ENCODE measurements around the gene GBX2. TPM values are rescaled to one million over a fixed set of nuclear protein-coding genes. Genes with fewer than 3 reads are reported as not detected.

GBX2 gene
- total RNA-seq, 1 donor from 2014 or later: 5.3 TPM

DNA sequence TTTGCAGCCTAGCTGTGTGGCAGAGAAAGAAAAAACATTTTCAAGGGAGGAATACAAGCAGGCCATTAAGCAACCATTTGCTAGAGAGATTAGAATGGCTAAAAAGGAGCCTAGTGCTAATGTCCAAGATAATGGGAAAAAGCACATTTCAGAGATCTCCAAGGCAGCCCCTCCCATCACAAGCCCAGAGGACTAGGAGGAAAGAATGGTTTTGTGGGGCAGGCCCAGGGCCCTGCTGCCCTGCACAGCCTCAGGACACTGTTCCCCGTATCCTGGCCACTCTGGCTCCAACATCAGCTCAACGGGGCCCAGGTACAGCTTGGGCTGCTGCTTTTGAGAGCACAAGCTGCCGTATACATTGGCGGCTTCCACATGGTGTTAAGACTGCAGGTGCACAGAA is 16.5 kb upstream of the GBX2 start:
- no peak for DNase-seq (ENCODE audit: extremely low read depth, low read depth, low spot score)

DNA sequence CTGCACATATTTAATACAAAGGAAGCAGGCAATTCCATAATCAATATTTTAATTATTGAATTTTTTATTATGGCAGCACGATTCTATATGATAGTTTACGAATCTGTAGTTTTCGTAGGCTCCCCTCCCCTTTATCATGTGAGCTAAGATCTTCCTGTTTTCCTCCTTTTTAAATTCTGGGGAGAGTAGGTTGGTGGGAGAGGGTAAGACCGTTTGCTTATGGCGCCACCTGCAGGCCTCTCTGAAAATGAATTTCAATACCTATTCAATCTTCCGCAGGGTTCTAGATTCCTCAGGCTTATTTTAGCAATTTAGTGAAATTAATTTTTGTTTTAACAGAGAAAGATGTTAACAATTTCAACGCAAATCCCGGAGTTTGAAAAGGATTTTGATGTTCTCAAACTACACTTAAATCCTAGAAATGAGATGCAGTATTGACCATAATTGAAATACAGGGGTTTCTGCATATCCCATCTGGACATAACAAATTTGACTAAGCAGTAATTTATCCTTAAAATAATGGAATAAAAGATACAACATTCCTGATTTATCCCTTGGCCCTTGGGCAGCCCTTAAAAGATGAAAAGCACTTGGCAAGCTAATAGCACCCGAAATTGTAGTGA is 12.8 kb upstream of the GBX2 start:
- no peak for DNase-seq (ENCODE audit: extremely low read depth, low read depth, low spot score)

DNA sequence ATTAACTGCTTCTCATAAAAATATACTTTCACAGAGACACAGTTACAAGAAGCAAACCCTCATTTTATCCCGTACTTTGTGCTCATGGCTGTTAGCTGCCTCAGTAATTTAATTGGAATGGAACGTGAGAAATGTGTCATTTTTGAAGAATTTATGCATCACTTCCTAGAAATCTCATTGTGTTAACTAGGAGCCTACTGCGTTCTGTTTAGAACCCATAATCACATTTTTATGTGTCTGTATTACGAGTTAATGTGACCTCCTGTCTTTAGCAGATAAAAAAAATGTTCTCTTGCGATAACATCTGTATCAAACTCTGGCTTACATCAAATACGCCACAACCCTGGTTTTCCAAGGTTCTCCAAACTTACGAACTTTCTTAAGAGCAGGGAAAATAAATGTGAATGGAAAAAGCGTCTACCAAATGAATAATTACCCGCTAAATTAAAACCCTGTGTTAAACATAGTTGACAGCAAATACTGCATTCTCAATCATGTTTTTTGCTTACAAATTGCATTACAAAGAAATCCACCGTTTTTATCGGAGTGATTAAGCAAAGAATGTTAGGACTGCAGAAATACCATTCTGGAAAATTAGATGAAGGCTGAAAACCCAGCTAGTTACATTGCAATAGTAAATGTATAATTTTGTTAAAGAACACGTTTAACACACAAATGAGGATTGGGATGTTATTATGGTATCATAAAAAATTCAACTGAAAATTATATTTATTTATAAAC is 12.1 kb upstream of the GBX2 start:
- peak; percentile 76 for DNase-seq (ENCODE audit: extremely low read depth, low read depth, low spot score)

DNA sequence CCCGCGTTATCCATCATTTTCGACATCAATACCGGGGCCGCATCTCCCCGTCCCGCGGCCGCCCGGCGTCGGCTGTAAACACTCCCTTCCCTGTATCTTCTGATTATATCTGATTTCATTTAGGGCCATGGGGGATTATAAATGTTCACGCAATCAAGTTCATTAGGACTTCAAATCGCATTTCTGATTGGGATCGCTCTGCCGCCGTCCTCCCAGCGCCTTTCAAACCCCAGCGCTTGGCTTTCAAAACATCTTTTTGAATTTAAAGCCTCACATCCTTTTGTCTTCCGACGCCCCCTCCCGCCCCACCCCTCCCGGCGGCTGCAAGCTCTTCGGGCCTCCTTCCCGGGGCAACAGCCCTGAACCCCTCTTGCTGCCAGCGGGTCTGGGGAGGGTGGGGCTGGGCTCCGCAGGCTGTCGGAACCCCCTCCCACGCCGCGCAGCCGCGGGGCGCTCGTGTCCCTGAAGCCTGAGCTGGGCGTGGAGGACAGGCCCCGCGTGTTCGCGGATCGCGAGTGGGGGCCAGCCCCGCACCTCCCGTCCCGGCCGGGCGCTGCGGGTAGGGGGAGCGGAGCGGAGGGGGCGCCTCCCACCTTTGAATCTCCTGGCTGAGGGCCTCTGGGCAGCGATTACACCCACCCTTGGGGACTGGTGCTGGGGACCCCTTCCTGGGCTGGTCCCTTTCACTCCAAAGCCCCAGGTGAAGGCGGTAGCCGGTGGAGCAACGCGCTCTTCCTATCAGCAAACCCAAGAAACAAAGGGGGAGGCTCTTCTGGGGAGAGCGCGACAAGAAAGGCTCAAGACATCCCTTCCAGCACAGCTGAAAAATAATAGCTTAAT is 11.3 kb upstream of the GBX2 start:
- no peak for DNase-seq (ENCODE audit: extremely low read depth, low read depth, low spot score)

DNA sequence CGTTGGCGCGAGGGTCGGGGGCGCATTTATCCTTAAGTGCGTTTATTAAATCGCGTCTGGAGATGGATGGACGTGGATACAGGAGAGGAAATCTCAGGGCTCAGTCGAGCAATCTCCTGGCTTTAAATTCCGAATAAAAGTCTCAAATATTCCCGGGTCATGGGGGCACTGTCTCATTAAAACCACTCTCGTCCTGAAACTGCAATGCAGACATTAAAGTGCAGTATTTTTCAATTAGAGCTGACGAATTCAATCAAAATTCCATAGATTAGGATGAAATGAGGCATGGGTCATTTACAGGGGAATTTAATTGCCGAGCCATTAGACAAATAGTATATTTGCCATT is 10.7 kb upstream of the GBX2 start:
- DNase-seq (ENCODE audit: extremely low read depth, low read depth, low spot score): no peak

DNA sequence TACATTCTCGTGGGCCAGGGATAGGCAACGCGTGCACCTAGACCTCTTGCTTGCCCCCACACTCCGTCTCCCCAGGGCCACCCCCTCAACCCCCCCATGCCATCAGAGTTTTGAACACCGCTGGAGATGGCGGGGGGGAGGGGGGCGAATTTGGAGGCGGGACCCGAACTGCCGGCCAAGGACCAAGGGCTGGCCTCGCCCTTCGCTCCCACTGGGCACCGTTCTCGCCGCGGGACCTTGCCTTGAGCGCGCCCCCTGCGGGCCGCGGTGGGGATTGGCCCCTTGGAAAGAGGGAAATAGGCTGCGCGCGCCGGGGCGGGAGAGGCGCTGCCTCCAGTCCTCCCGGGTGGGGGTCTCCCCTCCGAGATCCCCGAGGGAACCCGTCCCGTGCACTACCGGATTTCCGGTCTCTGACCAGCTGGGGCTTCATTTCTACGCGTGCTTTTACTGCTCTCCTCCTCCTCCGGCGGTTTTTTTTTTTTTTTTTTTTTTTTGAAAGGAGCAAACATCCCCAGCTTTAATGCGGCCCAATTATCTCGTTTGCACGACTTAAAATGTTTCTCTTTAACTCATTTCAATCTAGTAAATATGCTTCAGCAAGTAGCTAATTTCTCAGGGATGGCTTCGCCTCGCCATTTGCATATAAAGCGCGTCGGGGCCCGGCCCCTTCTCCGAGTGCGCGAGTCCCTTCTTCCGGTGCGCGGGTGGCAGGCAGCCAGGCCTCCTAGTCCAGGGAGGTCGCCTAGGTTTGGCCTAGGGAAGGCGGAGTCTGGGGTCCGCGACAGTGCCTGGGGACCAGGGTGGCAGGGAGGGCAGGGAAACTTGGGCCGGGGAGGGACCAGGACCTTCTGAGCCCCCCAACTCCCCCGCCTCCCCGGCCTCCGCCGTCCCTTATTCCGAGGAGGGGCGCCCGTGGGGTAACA is 10.0 kb upstream of the GBX2 start:
- no peak for DNase-seq (ENCODE audit: extremely low read depth, low read depth, low spot score)

DNA sequence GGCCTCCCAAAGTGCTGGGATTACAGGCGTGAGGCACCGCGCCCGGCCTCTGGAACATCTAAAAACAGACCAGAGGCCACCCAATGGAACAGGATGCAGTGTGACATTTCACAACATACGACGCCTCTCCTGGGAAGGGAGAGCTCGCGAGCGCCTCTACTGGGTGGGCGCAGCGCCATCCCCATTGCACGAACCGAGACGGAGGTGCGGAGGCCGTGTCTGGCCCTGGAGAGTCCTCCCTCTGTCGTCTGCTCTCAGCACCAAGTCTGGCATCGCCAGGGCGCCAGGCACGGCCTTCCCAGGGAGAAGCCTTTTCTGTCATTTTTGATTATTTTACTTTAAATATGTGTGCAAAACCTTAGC is 9.4 kb upstream of the GBX2 start:
- DNase-seq (ENCODE audit: extremely low read depth, low read depth, low spot score): no peak

DNA sequence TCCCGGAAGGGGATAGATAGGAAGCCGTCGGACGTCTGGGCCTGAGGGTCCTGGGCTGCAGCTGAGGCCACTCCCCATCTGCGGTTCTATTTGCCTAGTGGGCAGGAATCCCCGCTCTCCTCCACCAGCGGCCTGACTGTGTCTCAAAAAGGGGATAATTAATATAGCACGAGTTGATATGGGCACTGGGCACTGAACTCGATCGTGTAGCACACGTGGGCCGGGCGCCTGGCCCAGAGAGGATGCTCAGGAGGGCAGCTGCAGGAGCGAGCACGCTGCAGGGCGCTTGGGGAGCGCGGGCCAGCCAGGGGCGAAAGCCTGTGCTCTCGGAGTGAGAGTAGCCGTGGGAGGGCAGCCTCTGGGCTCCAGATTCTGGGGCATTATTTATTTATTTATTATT is 8.8 kb upstream of the GBX2 start:
- DNase-seq (ENCODE audit: extremely low read depth, low read depth, low spot score): no peak

DNA sequence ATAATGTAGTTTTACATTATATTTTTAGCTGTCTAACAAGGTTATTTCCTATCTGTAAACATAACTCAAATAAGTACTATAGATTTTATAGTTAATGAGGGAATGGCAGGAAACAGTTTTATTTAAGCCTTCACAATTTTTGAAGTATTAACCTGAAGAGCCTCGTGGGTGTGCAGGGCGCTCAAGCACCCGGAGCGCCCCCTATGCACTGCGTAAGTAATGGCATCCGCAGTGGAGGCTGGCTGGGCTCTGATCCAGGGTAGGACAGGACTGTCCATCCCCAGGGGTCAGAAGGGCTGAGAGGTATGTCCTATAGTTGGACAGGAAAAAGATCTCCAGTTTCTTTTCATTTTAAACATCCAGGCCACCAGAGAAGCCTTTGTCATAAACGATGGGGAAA is 8.2 kb upstream of the GBX2 start:
- DNase-seq (ENCODE audit: extremely low read depth, low read depth, low spot score): no peak

DNA sequence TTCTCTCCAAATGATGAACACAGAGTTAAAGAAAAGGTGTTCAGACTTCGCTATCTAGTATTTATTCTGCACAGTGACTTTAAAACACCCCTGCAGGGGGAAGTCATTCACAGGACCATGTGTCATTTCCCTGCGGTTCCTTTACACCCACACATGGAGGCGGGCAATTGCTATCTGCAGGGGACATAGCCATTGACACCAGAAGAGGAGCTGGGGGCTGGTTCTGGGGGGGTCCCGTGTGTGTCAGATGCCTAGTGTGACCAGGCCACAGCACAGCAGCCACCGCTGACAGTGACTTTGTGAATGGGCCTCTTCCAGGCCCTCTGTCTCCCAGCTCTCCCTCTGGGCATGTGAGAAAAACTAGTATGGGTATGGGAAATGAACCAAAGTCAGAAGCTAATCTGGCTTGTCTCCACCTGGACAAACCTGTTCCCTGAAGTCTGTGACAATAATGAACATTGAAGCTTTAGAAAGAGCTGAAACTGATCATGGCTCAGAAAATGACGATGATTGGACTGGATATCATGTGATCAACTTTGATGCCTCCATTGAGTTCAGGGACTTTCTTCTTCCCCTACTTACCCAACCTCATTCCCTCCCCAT is 7.5 kb upstream of the GBX2 start:
- DNase-seq (ENCODE audit: extremely low read depth, low read depth, low spot score): no peak

DNA sequence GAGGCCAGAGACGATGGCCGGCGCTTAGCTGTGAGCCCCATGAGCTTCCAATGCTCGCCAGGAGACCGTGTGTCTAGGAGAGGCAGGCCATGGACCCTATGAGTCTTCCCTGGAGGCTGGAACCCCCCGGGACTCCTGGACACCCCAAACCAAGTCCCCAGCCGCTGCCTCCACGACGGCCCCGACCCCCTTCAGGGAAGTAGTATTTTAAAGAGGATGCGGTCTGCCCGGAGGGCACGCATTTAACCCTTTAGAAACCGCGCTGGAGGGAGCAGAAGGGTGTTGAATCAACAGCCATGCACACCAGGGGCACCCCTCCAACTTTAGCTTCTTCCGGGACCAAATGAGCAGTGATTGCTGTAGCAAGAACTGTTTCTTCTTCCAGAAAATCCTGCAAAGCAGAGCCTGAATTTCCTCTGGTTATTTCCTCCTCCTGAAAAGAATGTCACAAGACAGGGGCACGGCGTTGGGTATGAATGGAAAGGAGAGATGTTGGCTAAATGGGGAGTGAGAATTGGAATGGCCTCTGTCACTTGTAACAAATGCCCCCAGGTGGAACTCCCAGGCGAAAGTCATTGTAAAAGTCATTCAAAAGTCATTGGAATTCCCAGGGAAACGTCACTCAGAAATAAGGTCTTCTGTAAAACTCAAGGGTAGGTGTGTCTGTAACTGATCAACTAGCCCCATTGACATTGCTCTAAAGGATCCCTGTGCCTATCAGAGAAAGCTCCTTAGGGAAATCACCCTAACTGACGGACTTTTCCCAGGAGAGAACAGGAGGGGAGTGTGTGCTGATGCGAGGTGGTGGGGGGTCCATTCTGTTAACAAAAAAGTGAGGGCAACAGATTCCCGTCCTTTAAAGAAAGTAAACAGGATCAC is 5.8 kb upstream of the GBX2 start:
- no peak for DNase-seq (ENCODE audit: extremely low read depth, low read depth, low spot score)

DNA sequence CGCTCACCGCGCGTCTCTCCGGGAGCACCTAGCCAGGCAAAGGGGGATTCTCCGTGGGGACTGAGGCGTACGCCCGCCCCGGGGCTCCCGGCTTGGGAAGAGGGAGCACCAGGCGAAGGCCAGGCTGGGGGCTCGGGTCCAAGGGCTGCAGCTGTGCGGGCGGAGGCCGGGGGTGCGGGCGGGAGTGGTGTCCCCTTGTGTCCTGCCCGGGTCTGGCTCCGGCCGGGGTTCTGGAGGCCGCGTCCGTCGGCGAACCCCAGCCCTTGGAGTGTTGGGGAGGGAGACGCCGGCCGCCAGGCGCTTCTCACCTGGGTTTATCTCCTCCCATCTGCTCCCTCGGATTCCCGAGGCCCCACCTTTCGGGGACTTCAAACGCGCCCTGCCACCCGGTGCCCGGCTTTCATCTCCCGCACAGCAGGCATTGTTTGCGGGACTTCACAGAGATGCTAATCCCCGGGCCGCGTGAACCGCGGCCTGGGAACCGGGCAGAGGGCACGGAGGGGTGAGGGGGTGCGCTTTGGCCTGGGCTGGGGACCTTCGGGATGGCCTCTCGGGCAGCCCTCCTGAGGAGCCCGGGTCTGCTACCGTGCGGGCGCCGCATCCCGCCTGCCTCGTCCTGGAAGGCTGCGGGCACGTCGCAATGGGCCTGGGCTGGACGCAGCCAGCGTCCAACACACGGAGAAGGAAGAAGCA is 5.0 kb upstream of the GBX2 start:
- no peak for DNase-seq (ENCODE audit: extremely low read depth, low read depth, low spot score)

DNA sequence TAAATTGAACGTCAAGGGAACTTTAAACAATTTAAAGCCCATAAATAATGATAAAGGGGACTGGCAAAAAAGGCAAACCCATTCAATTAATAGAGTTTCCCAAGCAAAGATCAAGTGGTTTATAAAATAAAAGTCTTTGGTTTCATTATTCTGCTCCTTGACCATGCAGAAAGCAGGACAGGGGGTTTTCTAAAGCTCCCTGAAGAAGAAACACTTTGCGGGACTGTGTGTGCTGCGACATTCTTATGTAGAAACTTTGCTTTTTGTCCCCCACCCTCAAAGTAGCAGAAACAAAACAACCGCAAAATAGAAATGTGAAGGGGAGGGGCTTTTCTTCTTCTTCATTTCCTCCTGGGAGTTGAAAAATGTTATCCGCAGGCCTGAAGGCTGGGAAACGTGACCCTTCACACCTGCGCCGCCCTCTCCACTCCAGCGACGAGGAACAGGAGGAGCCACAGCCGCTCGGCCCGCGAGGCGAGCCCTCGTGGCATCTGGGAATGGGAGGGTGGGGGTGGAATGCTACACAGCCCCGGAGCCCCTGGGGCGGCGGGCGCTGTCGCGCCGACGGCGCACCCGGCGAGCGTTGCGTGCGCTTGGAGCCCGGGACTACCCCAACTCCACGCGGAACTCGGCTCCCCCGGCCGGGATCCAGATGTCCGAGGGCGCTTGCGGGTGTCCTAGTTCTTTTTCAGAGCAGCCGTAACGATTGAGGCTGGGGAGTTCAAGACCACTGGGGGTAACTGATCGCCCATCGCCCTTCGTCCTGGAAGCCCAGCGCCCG is 4.3 kb upstream of the GBX2 start:
- DNase-seq (ENCODE audit: extremely low read depth, low read depth, low spot score): no peak

DNA sequence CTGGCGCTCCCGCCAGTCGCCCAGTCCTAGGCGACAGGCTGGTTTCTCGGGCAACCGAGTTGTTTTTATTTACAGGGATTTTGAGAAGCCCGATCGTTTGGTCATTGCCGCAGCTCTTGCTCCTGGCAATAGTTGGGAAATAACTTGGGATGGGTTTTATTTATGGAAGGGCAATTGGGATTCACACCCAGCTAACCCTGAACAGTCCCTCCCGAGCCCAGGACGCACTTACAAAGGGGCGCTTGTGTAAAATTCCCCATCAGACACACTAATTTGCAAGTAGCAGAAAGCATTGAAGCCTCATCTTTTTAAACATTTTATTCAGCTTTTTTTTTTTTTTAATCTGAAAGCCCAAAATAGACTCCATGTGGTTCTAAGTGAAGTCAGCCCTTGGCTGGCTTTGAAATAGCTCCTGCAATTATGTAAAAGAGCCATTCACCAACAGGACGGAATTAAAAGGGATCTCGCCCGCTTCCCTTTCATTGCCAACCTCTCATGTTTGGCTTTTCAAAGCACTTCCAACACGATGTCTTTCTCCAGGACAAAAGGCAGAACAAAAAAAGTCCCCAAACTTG is 3.6 kb upstream of the GBX2 start:
- no peak for DNase-seq (ENCODE audit: extremely low read depth, low read depth, low spot score)

DNA sequence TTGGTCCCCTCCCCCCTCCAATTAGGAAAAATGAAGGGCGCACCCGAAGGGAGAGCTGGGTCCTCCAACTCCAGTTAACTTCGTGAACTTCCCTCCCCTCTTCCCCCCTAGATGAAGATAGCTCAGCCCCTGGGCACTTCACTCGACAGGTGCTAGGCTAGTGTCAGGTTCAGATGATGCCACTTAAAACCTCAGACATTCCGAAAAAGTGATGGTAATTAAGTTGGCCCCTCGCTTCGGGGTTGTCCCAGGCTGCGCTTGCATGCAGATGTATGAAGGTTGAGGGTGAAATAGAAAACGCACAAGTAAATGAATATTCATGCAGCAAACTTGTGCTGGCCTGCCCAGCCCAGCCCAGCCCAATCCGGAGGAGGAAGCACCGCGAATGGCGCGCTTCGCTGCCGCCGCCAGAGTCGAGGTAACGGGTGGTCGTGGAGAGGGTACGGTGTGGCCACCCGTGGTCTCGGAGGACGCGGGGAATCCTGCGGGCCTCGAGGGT is 3.0 kb upstream of the GBX2 start:
- DNase-seq (ENCODE audit: extremely low read depth, low read depth, low spot score): no peak

DNA sequence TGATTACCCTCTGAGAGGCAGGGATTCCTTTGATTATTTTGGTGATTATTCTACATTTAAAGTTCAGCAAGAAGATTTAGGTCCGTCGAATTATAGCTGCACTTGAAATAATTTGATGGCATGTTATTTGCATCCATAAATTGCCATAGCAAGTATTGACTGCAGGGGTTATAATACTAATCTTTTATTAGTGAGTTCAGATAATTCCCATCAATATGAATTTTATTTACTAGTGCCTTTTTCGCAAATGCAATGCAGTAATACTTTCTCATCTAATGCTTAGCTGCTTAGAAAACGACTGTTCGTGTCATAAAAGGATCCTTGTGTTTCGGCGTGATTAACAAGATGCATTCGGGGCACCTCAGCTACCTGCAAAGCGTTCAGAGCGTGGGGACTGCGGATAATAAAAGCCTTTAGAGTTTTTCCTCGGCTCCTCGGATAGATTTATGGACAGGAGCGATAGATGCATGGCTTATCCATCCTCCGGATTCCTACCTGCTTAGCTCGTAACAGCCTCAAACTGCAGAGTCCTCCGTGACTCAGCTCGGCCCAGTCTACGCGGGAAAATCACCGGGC is 2.5 kb upstream of the GBX2 start:
- DNase-seq (ENCODE audit: extremely low read depth, low read depth, low spot score): no peak
